Epithelial cell of prostate (primary cell): ENCODE data around the gene MYMK.

Experiments
- DNase-seq: peaks from one replicate; pipeline ENCODE4 v3.0.0-alpha.2; 2011; ENCODE audit warnings: low read depth, low spot score
- H3K27ac ChIP-seq: fragments of 450-650 bp; 2 replicates; pipeline ENCODE4 v1.5.1; 2017; ENCODE audit warnings: mild to moderate bottlenecking

The MYMK gene

GRCh38 chr9:133472753-133473378 lies 51.9 kb downstream of the MYMK start:
- DNase-seq, result no peak
- H3K27ac ChIP-seq, result no peak overlapping the region

GRCh38 chr9:133472277-133472645 lies 52.5 kb downstream of the MYMK start:
- no peak for DNase-seq
- H3K27ac ChIP-seq, result no peak overlapping the region

- DNase-seq, result no peak
- H3K27ac ChIP-seq, result no peak overlapping the region
Measured at GRCh38 chr9:133471551-133472276, 53.0 kb downstream of the MYMK start.

GRCh38 chr9:133470988-133471387 lies 53.8 kb downstream of the MYMK start:
- DNase-seq, result no peak
- H3K27ac ChIP-seq, result no peak overlapping the region

GRCh38 chr9:133470427-133470924 lies 54.3 kb downstream of the MYMK start:
- DNase-seq, result no peak
- no peak overlapping the region for H3K27ac ChIP-seq

GRCh38 chr9:133468777-133469421 lies 55.9 kb downstream of the MYMK start:
- H3K27ac ChIP-seq, result no peak overlapping the region
- no peak for DNase-seq

GRCh38 chr9:133468374-133468773 lies 56.4 kb downstream of the MYMK start:
- no peak for DNase-seq
- no peak overlapping the region for H3K27ac ChIP-seq

GRCh38 chr9:133467101-133467500 lies 57.7 kb downstream of the MYMK start:
- no peak overlapping the region for H3K27ac ChIP-seq
- DNase-seq, result no peak

GRCh38 chr9:133465984-133466383 lies 58.8 kb downstream of the MYMK start:
- no peak overlapping the region for H3K27ac ChIP-seq

GRCh38 chr9:133464638-133465037 lies 60.1 kb downstream of the MYMK start:
- DNase-seq, result no peak
- no peak overlapping the region for H3K27ac ChIP-seq

More at GRCh38 chr9:133465984-133466383, 58.8 kb downstream of the MYMK start:
- DNase-seq, result no peak
